Ammon's horn (tissue), 1 donor: ENCODE measurements around the gene LTO1.

Experiments
- DNase-seq: peaks from one replicate; pipeline ENCODE4 v3.0.0-alpha.2; 2016; ENCODE audit warnings: low spot score

LTO1 gene

DNA sequence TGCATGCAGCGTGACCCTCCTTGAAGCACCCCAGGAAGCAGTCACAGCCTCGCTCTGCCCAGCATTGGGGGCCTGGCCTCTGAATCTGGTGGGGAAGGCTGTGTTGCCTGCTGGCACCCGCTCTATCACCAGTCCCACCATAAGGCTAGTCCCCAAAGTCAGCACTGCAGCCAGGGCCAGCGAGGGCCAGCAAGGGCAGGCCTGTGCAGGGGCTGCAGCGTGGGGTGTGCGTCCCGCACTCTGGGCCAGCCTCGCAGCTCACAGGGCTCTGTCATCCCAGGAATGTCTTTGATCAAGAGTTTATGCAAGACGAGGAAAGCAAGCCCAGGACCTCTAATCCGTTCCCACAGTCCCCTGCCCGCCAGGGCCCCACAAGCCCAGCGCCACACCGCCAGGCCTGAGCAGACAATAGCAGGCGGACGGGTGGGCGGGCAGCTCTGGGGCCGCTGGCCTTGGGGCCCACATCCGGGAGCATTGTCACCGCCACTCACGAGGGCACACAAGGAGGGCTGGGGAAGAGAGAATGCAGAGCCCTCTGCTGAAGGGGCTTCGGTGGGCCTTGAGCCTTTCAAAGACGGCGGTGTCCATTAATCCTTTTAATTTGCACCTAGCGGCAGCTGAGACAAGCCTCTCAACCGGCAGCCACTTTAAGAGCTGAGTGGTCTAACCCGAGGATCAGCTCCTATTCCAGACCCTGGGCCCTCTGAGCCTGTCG, 17.1 kb downstream of the LTO1 start:
- DNase-seq, result no peak

DNA sequence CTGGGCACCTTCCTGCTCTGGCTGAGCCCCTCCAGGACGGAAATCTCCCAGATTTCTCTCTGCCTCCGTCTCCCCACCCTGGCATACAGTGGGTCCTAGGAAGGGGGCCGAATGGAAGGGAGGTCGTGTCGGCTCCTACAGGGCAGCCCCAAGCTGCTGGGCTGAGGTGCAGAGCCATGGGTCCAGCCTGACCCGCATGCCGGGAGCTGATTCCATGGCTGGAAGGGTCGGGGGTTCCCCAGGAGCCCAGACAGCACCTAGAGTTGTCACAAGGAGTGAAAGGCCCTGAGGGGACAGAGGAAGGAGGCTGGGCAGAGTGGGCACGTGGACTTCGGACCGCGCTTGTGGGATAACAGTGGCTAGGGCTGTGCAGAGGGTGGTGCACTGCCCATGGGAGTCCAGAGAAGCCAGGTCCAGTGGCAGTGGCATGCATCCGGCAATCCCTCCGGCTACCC, 17.7 kb downstream of the LTO1 start:
- no peak for DNase-seq

DNA sequence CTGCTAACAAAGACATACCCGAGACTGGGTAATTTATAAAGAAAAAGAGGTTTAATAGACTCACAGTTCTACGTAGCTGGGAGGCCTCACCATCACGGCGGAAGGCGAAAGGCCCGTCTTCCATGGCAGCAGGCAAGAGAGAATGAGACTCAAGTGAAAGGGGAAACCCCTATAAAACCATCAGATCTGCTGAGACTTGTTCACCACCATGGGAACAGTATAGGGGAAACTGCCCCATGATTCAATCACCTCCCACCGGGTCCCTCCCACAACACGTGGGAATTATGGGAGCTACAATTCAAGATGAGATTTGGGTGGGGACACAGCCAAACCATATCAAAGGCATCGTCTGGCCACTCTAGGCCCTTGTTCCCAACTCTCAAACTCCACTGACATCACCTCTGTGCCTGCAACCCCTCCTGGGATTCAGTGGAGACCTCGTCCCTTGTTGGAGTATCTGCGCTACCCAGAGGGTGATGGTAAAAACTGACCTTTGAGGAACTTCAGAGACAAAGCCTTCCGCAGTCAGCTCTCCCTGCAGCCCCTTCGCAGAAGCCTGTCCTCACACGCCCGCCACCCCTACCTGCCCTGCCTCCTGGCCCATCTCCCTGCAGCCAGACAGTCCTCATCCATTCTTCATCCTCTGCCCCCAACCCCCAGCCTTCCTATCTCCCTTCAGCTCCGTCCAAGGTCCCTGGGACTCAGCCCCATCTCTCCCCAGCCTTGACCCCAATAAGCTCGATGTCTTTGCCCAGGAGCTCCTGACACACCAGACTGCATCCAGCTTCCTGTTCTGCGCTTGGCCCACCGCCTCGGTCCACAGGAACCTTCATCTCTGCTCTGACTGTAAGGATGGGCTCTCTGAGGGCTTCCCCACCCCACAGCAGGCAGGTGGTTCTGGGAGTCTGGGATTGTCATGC, 18.4 kb downstream of the LTO1 start:
- no peak for DNase-seq

DNA sequence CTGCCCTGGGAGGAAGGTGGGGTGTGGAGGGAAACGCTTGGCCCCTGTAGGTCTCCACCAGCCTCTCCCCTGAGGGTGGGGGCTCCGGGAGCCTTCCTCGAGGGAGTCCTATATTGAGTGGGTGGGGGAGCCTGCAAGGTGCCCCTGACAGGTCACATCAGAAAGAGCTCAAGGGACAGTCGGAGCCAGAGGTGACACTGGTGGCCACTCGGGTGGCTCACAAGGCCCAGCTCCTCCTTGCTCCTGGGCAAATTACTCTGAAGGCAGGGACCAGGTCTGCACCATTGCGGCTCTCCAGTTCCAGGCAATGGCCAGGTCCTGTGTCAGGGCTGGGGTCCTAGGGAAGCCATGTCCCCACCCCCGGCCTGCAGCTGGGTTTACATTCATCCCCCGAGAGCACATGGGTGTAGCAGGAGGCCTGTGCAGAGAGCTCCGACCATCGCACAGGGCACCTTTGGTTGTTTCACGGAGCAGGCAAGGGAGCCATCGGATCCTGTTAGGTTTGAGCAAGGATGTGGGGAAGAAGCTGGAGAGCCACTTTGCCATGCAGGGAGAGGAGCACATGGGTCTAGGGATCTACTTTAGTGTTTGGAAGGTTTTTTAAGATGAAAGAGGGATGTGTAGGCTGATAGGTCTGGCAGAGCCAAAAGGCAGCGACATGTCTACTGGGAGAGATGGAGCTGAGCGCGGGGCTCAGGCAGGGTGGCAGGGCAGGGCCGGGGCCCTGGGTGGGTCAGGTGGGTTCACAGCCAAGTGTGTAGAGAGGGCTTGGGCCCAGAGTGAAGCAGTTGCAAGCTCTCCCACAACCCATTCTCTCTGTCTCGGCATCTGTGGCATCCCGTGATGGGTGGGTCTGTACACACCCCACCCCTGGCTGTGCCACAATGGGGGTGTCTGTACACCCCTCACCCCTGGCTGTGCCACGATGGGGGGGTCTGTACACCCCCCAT, 19.4 kb downstream of the LTO1 start:
- DNase-seq, result no peak

DNA sequence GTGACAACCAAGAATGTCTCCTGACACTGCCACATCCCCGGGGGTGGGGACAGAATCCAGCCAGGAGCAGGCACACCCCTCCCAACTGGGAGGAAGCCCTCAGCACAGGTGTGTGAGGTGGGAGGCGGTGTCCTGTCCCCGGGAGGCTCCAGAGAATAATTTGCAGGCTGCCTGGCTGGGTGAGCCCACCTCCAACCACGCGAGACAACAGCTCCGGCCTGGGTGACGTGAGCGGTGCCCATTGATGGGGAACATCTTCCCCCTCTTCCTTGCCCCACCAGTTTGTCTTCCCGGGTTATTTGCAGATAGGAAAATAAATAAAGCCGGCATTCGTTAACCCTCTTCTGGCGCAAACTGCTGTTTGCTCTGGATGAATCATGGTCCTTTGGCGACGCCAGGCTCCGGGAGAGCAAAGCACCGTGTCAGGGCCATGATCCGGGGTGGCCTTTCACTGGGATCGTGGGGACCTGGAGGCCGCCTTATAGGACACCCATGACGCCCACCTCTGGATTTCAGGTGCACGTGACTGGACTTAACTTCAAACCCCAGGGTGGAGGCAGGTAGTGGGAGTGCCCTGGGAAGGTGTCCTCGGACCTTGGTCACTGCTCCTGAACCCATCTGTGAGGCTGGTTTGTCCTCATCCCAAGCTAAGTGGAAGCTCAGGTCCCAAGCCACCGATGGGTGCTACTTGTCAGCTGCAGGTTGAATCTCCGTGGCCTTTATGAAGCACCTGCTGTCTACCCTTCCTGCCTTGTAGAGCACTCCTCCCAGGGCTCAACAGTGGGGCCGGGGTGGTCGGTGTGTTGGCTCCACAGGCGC, 20.3 kb downstream of the LTO1 start:
- no peak for DNase-seq

DNA sequence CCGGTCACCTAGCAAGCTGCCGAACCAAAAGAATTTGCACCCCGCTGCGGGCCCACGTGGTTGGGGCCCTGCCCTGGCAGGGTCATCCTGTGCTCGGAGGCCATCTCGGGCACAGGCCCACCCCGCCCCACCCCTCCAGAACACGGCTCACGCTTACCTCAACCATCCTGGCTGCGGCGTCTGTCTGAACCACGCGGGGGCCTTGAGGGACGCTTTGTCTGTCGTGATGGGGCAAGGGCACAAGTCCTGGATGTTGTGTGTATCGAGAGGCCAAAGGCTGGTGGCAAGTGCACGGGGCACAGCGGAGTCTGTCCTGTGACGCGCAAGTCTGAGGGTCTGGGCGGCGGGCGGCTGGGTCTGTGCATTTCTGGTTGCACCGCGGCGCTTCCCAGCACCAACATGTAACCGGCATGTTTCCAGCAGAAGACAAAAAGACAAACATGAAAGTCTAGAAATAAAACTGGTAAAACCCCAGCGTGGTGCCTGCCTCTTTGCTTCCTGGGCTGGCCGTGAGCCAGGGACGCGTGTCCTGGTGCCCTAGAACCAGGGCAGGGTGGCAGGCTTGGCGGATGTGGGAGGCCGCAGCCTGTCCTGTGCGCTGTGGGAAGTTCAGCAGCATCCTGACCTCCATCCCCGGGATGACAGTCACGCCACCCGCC, 21.0 kb downstream of the LTO1 start:
- no peak for DNase-seq

DNA sequence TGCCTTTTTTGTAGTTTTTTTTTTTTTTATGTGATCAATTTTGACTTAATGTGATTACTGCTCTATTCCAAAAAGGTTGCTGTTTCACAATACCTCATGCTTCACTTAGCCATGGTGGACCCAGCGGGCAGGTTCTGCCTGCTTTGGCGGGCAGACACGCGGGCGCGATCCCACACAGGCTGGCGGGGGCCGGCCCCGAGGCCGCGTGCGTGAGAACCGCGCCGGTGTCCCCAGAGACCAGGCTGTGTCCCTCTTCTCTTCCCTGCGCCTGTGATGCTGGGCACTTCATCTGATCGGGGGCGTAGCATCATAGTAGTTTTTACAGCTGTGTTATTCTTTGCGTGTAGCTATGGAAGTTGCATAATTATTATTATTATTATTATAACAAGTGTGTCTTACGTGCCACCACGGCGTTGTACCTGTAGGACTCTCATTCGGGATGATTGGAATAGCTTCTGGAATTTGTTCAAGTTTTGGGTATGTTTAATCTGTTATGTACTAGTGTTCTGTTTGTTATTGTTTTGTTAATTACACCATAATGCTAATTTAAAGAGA, 21.7 kb downstream of the LTO1 start:
- DNase-seq, result no peak

DNA sequence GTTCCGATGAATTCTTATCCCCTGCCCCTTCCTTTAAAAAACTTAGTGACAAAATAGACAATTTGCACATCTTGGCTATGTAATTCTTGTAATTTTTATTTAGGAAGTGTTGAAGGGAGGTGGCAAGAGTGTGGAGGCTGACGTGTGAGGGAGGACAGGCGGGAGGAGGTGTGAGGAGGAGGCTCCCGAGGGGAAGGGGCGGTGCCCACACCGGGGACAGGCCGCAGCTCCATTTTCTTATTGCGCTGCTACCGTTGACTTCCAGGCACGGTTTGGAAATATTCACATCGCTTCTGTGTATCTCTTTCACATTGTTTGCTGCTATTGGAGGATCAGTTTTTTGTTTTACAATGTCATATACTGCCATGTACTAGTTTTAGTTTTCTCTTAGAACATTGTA, 22.2 kb downstream of the LTO1 start:
- no peak for DNase-seq

DNA sequence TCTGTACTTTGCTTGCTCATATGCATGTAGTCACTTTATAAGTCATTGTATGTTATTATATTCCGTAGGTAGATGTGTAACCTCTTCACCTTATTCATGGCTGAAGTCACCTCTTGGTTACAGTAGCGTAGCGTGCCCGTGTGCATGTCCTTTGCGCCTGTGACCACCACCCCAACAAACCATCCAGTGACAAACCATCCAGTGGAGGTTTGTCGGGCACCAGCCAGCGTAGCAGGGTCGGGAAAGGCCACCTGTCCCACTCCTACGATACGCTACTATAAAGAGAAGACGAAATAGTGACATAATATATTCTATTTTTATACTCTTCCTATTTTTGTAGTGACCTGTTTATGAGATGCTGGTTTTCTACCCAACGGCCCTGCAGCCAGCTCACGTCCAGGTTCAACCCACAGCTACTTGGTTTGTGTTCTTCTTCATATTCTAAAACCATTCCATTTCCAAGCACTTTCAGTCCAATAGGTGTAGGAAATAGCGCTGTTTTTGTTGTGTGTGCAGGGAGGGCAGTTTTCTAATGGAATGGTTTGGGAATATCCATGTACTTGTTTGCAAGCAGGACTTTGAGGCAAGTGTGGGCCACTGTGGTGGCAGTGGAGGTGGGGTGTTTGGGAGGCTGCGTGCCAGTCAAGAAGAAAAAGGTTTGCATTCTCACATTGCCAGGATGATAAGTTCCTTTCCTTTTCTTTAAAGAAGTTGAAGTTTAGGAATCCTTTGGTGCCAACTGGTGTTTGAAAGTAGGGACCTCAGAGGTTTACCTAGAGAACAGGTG, 23.1 kb downstream of the LTO1 start:
- no peak for DNase-seq

DNA sequence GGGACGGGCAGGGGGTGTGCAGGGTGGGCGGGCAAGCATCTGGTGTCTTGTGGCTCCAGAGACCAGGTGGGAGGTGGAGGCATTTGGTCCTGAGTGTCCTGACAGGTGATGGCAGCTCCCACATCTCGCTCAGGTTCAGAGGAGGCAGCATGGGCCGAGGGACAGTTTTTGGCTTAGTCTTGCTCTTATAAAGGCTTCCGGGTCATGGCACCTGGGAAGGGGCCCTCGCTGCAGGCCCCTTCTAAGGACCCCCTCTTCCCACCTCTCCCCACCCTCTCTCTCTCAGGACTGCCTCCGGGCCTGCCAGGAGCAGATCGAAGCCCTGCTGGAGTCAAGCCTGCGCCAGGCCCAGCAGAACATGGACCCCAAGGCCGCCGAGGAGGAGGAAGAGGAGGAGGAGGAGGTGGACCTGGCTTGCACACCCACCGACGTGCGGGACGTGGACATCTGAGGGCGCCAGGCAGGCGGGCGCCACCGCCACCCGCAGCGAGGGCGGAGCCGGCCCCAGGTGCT, 24.3 kb downstream of the LTO1 start:
- DNase-seq, result no peak

DNA sequence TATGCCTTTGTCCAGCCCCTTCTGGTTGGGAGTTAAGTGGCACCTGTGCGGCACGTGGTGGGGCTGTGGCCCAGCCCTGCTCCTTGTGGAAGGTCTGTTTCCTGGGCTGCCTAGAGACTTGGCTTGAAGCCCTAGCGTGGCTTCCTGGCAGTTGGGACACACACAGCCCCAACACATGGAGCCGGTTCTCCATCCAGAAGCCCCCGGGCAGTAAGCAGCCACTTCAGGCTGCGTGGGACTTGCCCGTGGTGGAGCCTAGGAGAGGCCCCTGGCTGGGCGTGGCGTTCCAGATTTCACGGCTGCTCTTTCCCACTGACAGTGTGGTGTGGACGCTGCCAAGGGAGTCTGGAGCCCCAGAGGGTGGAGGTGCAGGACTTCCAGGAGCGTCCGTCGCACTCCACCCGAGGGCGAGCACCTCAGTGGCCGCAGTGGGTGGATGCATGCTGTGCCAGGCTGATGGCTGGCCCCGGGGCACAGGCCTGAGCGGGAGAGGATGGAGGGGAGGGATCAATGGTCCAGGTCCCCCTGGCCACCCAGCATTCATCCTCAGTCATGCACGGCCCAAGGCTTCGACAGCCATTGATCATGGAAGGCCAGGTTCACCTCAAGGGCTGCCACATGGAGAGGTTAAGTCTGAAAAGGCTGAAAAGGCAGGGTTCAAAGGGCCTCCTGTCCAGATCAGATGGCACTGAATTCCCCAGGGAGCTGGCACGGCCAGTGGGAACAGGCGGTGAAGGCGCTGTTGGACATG, 24.9 kb downstream of the LTO1 start:
- no peak for DNase-seq

DNA sequence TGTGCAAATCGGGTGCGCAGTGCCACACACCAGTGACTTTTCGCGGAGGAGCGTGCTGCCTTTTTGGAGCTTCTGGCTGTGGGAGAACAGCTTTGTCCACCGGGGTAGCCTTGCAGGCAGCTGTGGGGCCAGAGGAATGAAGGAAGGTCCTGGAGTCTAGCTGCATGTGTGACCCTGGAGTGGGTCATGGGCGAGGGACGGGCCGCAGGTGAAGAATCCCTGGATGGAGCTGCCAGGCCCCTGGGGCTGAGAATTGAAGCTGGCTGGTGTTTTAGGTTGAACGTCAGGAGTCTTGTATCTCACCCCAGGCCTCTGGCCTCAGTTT, 25.6 kb downstream of the LTO1 start:
- no peak for DNase-seq

DNA sequence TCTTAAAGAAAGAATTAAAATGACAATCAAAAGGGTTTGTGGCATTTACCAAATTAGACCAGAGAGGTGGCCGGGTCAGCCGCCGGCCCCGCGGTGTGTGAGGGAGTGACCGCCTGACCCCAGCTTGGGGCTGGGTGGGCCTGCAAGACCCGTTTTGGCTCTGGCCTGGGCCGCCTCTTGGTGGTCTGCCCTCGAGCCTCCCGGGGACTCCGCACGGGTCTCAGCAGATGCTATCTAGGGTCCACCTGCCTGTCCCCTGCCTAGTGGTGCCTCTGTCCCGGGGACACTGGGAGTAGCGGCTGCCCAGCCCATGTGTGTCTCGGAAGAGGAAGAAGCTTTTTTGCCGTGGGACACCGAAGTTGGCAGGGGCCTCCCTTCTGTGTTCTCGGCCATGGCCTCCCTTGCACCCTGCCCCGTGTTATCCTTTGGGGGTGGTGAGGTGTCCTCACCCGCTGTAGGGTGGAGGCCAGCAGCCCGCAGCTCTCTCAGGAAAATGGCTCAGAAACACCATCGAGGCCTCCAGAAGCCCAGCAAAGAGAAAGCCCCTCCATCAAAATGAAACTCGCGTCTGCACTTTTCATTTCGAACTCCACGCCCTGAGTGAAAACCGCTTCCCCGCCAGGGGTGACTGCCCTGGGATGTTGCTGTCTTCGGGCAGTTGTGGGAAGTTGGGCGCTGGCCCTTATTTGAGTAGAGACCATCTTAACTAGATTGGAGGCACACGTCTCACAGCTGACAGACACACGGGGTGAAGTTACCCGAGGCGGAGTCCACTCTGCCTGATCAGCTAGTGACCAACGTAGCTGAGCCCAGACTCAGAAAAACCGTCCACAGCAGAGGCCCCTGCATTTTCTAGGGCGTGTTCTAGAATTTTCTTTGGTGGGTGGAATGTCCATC, 26.2 kb downstream of the LTO1 start:
- DNase-seq, result no peak

DNA sequence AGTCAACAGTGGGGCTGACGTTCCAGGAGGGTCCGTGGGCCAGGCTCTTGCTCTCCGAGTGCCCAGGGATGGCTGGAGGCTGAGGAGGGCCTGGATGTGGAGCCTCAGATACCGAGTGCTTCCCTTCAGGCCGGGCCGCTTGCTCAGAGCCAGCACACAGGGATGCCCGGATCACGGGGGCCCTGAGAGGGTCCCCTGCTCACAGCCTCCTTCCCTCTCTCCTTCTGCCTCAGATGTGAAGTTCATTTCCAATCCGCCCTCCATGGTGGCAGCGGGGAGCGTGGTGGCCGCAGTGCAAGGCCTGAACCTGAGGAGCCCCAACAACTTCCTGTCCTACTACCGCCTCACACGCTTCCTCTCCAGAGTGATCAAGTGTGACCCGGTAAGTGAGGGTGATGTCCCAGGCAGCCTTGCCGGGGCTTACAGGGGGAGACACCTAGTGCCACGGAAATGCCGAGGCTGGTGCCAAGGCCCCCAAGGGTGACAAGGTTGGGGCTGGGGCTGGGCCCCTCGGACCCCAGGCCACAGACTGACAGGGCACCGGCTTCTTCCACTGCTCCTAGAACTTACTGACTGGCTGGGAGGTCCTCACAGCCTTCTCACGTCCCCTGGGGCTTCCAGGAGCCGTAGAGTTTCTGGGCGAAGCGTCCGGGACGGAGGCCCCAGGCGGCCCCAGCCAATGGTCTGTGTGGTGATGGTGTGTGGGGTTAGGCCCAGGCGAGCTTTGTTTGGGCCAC, 27.2 kb downstream of the LTO1 start:
- DNase-seq, result no peak

DNA sequence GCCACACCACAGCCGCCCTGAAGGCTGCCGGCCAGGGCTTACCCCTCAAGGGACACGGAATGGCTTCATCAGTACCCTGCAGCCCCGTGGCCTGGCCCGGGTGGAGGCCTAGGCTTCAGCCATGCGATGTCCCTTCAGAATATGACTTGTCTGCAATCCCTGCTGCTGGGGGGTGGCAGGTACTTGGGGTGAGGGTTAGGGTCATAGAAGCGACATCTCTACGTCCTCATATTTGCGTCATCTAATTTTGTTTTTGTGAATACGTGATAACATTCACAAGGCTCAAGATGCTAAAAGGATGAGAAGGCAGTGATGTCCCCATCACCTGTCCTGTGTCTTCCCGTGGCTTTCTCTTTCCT, 27.8 kb downstream of the LTO1 start:
- no peak for DNase-seq

DNA sequence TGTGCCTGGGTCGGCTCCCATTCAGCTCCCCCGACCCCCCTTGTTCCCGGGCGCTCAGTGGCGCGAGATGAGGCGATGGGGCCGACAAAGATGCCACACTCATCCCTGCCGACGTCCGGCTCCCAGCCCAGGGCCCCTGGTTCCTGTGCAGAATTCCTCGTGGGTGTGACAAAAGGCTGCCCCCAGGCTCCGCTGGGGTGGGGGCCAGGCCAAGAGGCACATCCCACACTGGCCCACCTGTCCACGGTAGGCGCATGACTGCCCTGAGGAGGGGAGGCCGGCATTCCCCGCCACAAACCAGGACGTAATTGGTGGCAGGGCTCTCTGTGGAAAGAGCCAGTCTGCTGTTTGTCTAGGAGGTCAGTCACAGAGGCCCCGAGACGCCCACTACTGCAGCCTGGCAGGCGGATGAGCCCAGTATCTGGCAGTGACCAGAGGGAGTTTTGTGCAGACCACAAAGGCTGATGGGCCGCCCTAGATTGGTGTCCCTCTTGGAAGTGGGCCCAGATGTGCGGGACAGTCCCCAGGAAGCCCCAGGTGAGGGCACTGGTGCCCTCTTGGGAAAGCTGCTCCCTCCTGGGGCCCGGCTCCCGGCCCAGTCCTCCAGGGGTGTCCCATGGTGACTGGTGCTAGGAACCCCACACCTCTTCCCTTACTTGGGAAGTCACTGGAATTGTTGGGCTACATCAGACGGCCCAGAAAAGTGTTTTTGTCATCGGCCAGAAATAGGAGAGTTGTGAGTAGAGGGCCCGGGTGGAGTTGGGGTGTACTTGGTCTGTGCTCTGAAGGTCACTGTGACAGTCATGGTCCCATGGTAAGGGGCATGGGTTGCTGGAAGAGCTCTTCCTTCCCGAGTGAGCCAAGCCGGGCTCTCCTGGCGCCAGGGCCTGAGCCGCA, 28.4 kb downstream of the LTO1 start:
- DNase-seq, result no peak
